Gastrocnemius medialis (tissue), 4 donors: ENCODE measurements around the gene PAQR7.

ENCODE experiments used
- CTCF ChIP-seq, 5 experiments: fragments of 450-650 bp in 3 of 5; fragments of 200-600 bp in 2 of 5; sonication (generic) in 2 of 5; IDR thresholded peaks in 4 of 5; conservative IDR thresholded peaks in 1 of 5; 1 replicate in 4 of 5; 2 replicates in 1 of 5; pipeline ENCODE4 v1.5.1; 2016 to 2019; ENCODE audit warnings: antibody characterized with exemption in 5 of 5, mild to moderate bottlenecking in 3 of 5, moderate library complexity in 3 of 5
- POLR2A ChIP-seq, 2 donors: fragments of 450-650 bp; IDR thresholded peaks; one replicate each; pipeline ENCODE4 v1.6.1; 2017; ENCODE audit warnings: antibody characterized with exemption in 2 of 2, mild to moderate bottlenecking in 2 of 2, moderate library complexity in 2 of 2

GRCh38 chr1:25872713-25873112 is 2.8 kb downstream of the PAQR7 start:
- TF ChIP-seq POLR2A (IDR thresholded peaks at IDR 0.05) (no peak), CTCF (IDR thresholded peaks at IDR 0.05 in 4 of 5, conservative IDR thresholded peaks at IDR 0.05 in 1 of 5) (no peak)
